ENCODE results near the gene KCTD1. TPM values are rescaled to one million over a fixed set of nuclear protein-coding genes. Genes with fewer than 3 reads are reported as not detected.

Gene KCTD1
- total RNA-seq, 2 donors from 2014 or later = 12.2 to 36.3 TPM

DNA sequence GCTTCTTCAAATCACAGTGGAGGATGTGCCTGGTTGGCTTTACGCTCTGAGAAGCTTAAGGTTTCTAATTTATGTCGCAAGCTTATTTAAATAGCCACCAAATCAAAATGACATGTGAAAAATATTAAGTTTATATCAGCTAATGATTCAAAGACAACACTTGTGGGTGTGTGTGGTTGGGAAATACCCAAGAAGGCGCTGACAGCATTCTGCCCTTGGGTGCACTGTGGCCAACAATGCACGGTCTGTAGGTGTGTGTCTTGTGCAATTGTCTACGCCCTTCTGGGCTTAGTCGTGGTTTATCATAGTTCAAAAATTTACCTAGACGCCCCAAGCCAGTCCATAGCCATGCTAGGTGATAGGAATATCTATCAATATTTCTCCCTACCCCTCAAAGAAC, 60.9 kb downstream of the KCTD1 start:
- intact Hi-C loops (cut with DNase I) = no loop called here
- ATAC-seq (no peak), DNase-seq (no peak)
- H3K27me3 ChIP-seq = no peaks in the 10 kb centered on the region
- H3K36me3 ChIP-seq (replicated peaks in 1 of 2; ENCODE audit: insufficient read depth in 1 of 2, low read depth in 2 of 2) = no peaks in the 10 kb centered on the region
- no peak overlapping the region for H3K27ac ChIP-seq
- peaks cover 10% of the 10 kb centered on the region for H3K4me1 ChIP-seq
- no peak for TF ChIP-seq POLR2A (IDR thresholded peaks at IDR 0.05)
- TF ChIP-seq, protein P1, sequence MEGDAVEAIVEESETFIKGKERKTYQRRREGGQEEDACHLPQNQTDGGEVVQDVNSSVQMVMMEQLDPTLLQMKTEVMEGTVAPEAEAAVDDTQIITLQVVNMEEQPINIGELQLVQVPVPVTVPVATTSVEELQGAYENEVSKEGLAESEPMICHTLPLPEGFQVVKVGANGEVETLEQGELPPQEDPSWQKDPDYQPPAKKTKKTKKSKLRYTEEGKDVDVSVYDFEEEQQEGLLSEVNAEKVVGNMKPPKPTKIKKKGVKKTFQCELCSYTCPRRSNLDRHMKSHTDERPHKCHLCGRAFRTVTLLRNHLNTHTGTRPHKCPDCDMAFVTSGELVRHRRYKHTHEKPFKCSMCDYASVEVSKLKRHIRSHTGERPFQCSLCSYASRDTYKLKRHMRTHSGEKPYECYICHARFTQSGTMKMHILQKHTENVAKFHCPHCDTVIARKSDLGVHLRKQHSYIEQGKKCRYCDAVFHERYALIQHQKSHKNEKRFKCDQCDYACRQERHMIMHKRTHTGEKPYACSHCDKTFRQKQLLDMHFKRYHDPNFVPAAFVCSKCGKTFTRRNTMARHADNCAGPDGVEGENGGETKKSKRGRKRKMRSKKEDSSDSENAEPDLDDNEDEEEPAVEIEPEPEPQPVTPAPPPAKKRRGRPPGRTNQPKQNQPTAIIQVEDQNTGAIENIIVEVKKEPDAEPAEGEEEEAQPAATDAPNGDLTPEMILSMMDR (IDR thresholded peaks at IDR 0.05) = no peak
- WGBS, 2 donors = 78 to 84% methylated on average over 7 of the region's 7 CpGs
- H3K9me3 ChIP-seq = no peaks in the 10 kb centered on the region
- H3K4me3 ChIP-seq = no peak overlapping the region

DNA sequence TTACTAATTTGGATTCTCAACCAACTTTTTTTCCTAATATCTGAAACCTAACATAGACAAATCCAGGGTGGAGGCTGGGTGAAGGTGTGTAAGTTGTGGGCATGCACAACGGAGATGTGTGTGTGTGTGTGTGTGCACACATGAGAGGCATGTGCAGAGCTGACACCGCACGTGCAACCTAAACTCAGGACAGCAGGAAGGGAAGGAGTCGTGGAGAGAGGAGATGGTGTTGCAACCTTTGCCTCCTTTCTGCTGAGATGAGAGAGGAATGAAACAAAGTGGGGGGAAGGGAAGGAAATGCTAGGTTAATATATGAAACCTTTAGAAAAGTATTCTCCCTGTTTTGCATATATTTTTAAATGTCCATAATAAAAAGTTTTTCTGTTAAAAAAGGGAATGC, 64.7 kb downstream of the KCTD1 start:
- H3K9me3 ChIP-seq = no peaks in the 10 kb centered on the region
- WGBS, 2 donors = 93 to 94% methylated on average over 4 of the region's 4 CpGs
- intact Hi-C loops (cut with DNase I) = no loop called here
- H3K27ac ChIP-seq = no peak overlapping the region
- H3K4me1 ChIP-seq = peaks cover 11% of the 10 kb centered on the region
- DNase-seq = no peak
- TF ChIP-seq POLR2A (IDR thresholded peaks at IDR 0.05) = no peak
- TF ChIP-seq, protein P1 (IDR thresholded peaks at IDR 0.05) = no peak
- H3K4me3 ChIP-seq = no peak overlapping the region
- no peaks in the 10 kb centered on the region for H3K36me3 ChIP-seq (replicated peaks in 1 of 2; ENCODE audit: insufficient read depth in 1 of 2, low read depth in 2 of 2)
- ATAC-seq = no peak
- H3K27me3 ChIP-seq = no peaks in the 10 kb centered on the region

- Histone ChIP-seq H3K27ac (no peak overlapping the region), H3K9me3 (no peaks in the 10 kb centered on the region), H3K4me3 (no peak overlapping the region), H3K4me1 (peaks cover 8% of the 10 kb centered on the region), H3K27me3 (no peaks in the 10 kb centered on the region), H3K36me3 (replicated peaks in 1 of 2; ENCODE audit: insufficient read depth in 1 of 2, low read depth in 2 of 2) (no peaks in the 10 kb centered on the region)
- 65 to 68% methylated on average over 5 of the region's 5 CpGs for whole genome bisulfite sequencing, 2 donors
- ATAC-seq (no peak), DNase-seq (no peak)
- intact Hi-C loops (cut with DNase I) = no loop called here
- TF ChIP-seq POLR2A (IDR thresholded peaks at IDR 0.05) = no peak
- TF ChIP-seq, protein P1 (IDR thresholded peaks at IDR 0.05) = no peak
Observed at GRCh38 chr18:26482569-26482968, 65.8 kb downstream of the KCTD1 start.

- no peak for ATAC-seq
- H3K27me3 ChIP-seq = no peaks in the 10 kb centered on the region
- TF ChIP-seq, protein P1 (IDR thresholded peaks at IDR 0.05) = no peak
- TF ChIP-seq POLR2A (IDR thresholded peaks at IDR 0.05) = no peak
- no peak overlapping the region for H3K4me3 ChIP-seq
- DNase-seq = no peak
- intact Hi-C loops (cut with DNase I) = no loop called here
- H3K36me3 ChIP-seq (replicated peaks in 1 of 2; ENCODE audit: insufficient read depth in 1 of 2, low read depth in 2 of 2) = no peaks in the 10 kb centered on the region
- H3K27ac ChIP-seq = no peak overlapping the region
- WGBS, 2 donors = 72 to 77% methylated on average over 8 of the region's 8 CpGs
- no peaks in the 10 kb centered on the region for H3K9me3 ChIP-seq
- peaks cover 8% of the 10 kb centered on the region for H3K4me1 ChIP-seq
Observed at GRCh38 chr18:26480897-26481795, 67.2 kb downstream of the KCTD1 start.

DNA sequence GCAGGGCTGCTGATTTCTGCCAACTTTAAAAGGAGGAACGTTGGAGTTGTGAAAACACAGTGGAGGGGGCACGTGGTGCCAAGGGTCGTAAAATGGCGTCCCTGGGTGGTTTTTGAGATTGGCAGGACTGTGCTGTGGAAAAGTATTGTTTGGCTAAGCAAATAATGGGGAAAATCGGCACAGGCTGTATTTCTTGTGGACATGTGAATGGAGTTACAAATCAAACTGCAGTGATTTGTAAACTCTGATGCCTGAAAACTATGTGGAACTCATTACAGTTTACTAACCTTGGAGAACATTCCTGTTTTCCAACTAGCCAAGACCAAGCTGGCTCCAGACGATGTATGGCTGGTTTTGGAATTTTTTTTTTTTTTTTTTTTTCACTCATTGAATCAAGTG, 68.7 kb downstream of the KCTD1 start:
- Histone ChIP-seq H3K27ac (no peak overlapping the region), H3K4me1 (peaks cover 8% of the 10 kb centered on the region), H3K4me3 (no peak overlapping the region), H3K27me3 (no peaks in the 10 kb centered on the region), H3K9me3 (no peaks in the 10 kb centered on the region), H3K36me3 (replicated peaks in 1 of 2; ENCODE audit: insufficient read depth in 1 of 2, low read depth in 2 of 2) (no peaks in the 10 kb centered on the region)
- TF ChIP-seq, protein P1 (IDR thresholded peaks at IDR 0.05) = no peak
- no peak for TF ChIP-seq POLR2A (IDR thresholded peaks at IDR 0.05)
- WGBS, 2 donors = 60 to 62% methylated on average over 6 of the region's 6 CpGs
- ATAC-seq (no peak), DNase-seq (no peak)
- intact Hi-C loops (cut with DNase I) = no loop called here

Data from body of pancreas (tissue), 4 donors.